HG02870 (cell line): ENCODE measurements around the gene PERP.
"Not testable (repeated sequence)": the region's sequence is repeated elsewhere in the genome, so short reads cannot be mapped to it uniquely, and the experiment has no call there.

Source experiments
- ATAC-seq: cut with Tn5 transposase; IDR thresholded peaks from one replicate; pipeline ENCODE4 v1.9.1; 2021; ENCODE audit warnings: mild to moderate bottlenecking, moderate library complexity; ENCODE audit not compliant: unreplicated experiment

PERP gene

DNA sequence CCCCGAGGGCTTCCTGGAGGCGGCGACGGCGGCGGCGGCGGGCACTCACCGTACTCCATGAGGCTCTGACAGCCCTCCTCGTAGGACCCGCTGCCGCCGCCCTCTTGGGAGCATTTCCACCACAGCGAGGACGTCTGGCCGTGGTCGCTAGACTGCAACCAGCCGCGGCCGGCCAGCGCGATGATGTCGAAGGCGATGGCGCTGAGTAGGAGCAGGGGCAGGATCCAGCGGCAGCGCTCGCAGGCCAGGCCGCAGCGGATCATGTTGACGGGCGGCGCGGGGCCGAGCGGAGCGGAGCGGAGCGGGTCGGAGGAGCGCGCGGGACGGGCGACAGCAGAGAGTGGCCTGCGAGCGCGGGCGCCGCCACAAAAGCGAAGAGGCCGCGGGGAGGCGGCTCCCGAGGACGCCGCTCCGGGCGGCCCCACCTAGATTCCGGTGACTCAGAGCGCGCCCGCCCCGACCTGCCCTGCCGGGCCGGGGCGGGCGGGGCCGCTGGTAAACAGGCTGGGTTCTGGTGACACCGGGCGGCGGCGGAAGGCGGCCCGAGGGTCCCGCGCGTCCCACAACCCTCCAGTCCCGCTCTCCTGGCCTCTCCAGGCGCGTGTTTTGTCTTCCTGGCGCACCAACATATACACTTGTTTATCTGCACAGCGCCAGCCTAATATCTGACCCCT lies at the start of gene PERP:
TSS of gene PERP (minus strand) at position 342 of the 674 bp plus-strand sequence. CDS start at position 263, 79 bp downstream.
- peak; percentile 64 for ATAC-seq

DNA sequence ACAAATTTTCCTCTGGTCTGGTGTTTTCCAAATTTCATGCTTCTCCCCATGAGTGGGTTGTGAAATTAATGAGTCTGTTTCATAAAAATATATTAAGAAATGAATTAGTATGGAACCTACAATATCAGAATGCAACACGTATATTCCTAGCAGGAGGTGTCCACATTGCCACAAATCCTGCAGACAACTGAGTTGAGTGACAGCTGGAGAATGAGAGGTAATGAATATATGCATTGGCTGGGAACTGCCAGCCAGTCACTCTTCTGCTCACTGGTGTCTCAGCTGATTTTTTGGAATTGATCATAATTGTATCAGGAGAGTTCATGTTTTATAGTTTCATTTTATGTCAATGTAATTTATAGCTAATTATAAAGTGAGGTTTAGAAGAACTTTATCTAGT lies 48.2 kb upstream of the PERP start:
- ATAC-seq = no peak

DNA sequence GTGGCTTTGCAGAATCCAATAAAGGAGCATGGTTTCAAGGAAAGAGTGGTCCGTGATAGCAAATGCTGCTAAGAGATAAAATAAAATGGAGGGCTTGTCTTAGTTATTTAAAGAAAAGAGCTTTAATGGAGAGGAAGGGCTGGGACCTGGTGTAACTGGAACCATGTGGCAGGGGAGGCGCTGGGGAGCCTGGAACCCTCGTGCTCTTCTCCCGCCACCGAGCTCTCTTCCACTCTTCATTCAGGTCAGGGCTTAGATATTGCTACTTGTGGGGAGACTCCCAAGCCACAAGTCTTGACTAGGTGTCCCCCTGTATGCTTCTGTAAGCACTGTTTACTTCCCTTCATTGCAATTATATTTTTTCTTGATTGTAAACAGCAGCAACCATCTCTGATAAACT lies 39.3 kb upstream of the PERP start:
- ATAC-seq = no peak

DNA sequence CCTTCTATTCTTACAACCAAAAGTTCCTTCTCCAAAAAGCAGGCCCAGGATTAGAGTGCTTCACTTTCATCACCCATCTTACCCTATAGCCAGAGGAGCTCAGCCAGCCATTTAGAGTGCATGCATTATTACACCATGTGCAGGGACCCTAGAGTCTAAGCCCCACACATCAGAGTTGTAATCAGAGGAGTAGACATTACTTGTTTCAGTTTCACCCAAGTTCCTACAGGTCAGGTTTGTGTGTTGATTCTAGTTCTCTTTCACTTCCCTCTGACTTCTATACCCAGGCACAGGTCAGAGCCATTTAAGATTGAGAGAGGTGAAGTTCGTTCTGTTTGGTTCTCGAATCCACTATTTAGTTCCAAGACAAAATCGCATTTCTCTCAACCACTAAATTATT lies 38.2 kb upstream of the PERP start:
- no peak for ATAC-seq

DNA sequence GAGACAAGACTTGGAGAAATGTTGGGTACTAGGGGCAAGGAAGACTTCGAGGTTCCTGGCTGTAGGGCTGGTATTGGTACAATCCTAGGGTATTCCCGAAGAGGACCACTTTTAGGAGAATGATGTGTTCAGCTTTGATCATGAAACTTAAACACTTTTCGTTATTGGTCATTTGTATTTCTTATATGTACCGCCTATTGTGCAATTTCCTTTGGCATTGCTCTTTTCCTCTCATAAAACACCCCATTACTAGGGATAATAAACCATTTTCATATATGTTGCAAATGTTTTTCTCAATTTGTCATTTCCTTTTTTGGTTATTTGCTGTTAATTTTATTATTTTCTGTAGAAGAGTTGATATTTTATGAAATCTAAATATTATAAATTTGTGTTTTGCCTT lies 35.6 kb upstream of the PERP start:
- no peak for ATAC-seq

DNA sequence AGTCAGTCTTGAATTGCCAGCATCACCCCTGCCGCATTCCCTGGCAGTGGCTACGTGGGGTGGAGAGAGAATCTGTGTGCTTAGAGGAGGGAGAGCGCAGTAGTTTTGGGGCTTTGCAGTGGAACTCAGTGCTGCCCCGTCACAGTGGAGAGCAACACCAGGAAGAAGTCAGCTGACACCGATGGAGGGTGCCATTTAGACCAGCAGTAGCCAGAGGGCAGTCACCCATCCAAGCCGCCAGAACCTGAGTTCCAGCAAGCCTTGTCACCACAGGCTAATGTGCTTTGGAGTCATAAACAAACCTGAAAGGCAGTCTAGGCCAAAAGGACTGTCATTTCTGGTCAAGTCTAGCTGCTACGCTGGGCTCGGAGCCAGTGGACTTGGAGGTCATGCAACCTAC lies 22.0 kb upstream of the PERP start:
- no peak for ATAC-seq

DNA sequence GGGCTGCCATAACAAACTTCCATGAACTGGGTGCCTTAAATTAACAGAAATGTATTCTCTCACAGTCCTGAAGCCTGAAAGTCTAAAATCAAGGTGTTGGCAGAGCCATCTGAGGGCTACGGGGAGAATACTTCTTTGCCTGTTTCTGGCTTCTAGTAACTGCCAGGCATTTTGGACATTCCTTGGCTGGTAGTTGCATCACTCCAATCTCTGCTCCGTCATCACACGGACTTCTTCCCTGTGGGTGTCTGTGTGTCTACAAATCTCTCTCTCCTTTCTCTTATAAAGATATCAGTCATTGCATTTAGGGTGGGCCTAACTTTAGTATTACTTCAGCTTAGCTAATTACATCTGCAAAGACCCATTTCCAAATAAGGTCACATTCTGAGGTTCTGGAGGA lies 20.9 kb upstream of the PERP start:
- no peak for ATAC-seq

DNA sequence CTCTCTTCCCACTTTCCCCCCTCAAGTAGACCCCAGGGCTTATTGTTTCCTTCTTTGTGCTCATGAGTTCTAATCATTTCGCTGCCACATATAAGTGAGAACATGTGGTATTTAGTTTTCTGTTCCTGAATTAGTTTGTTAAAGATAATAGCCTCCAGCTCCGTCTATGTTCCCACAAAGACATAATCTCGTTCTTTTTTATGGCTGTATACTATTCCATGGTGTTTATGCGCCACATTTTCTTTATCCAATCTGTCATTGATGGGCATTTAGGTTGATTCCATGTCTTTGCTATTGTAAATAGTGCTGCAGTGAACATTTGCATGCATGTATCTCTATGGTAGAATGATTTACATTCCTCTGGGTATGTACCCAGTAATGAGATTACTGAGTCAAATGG lies 16.9 kb upstream of the PERP start:
- ATAC-seq = no peak

DNA sequence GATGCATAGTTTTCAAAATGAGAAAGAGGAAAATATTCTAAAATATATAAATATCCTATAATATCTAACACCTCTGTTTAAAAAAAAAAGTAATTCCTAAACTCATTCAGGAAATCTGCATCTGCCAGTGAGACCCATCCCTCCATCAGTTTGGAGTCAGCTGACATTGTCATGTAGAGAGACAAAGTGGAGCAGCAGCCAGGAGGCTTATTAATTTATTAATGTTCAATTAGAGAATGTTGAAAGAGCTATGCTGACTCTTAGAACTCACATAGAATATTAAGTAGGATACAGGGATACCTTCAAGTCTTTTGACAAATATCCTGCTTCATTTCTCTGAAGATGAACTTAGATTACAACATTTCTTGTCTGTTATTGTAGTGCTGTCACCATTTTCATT lies 12.8 kb upstream of the PERP start:
- no peak for ATAC-seq

DNA sequence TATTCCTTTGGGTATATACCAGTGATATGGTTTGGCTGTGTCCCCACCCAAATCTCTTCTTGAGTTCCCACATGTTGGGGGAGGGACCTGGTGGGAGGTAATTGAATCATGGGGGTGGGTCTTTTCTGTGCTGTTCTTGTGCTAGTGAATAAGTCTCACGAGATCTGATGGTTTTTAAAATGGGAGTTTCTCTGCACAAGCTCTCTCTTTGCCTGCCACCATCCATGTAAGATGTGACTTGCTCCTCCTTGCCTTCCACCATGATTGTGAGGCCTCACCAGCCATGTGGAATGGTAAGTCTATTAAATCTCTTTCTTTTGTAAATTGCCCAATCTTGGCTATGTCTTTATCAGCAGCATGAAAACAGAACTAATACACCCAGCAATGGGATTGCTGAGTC lies 12.0 kb upstream of the PERP start:
- ATAC-seq = not testable (repeated sequence)

DNA sequence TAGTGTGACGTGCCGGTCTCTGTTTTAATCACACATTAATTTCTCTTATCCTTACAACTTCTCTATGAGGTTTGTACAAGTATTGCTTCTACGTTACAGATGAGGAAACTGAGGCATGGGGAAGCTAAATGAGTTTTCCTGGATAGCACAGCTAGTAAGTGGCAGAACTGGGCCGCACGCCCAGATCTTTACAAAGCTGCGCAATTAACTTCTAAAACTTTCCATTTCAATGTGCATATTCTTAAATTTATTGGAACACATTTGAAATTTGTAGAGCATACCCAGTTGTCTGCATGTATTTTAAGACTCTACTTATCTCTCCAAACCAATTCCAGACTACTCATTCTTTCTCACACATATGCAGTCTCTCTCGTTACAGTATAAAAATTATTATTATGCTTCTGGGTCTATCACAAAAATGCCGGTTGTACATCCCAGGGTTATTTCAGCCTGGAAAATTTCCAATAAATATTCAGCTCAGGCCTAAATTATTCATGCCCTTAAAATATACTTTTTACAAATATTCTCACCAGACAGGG lies 10.2 kb upstream of the PERP start:
- no peak for ATAC-seq

DNA sequence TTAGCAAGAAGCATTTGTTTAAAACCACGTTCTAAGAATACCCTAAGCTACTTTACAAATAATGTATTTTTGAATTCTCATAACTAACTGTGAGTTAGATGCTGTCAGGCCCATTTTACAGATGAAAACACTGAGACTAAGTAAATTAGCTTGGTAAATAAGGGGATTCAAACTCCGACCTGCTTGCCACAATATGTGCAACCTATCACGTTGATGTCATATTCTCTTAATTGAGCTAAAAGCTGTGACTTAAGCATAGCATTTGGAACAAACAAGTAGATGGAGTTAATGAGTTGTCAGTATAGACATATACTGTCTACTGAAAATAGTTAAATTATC lies 9.4 kb upstream of the PERP start:
- no peak for ATAC-seq

DNA sequence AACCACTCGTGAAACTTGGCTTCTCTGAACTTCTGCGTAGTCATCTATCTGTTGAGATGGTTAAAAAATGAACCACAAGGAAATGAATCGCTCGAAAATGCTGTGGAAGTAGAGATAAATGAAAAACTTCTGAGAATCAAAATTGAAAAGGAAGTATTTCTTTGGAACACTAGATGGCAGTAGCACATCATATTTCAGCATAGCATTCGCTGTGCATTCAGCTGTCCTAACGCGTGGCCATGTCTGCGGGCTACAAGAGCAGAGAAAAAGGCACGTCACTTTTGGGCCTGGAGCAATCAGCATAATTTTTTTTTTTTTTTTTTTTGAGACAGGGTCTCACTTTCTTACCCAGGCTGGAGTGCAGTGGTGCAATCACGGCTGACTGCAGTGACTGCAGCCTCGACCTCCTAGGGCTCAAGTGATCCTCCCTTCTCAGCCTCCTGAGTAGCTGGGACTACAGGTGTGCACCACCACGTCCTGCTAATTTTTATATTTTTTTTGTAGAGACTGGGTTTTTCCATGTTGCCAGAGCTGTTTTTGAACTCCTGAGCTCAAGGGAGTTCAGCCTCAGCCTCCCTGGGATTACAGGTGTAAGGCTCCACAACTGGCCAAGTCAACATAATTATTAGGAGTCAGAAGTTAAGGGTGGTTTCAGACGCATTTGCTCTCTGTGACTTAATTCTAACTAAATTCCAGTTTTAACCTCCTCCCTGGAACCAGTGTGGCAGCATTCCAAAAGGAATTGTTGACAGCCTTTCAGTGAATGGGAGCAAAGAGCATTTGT lies 8.8 kb upstream of the PERP start:
- peak; percentile 62 for ATAC-seq

DNA sequence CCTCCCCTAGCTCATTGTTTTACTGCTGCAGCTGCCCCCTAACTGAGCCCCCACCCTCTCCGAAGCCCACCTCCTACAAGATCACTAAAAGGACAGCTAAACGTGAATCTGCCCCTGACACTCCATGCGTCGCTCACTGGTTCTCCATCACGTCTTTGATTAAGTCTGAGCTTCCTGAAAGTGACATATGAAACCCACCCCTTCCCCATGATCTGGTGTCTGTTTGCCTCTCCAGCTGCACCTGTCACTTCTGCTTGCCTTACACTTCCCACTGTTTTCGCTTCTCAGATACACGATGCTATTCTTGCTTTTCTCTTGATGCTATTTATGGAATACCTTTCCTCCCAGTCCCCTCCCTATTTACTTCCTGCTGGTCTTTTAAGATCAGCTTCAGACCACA lies 8.0 kb upstream of the PERP start:
- ATAC-seq = no peak

DNA sequence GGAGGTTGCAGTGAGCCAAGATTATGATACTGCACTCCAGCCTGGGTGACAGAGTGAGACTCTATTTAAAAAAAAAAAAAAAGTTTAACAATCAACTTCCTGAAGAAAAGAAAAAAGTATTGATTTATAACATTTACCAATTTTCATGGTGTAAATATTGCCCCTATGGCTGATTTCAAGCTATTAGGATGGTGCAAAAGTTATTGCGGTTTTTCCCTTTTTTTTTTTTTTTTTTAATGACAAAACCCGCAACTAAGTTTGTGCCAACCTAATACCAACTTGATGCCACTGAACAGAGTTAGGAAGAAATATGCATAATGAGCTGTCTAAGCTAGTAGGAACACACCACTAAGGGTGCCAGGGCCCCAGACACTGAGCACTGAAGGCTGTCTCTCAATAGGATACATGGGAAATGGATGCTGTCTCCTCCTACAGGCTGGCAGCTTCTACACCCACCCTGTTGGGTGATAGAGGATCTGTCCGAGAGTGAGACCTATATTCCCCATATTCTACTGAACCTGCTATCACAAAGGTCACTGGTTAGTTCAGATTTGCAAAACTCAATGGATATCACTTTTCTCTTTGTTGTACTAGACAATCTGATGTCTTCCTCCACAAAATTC lies 6.5 kb upstream of the PERP start:
- ATAC-seq = no peak

DNA sequence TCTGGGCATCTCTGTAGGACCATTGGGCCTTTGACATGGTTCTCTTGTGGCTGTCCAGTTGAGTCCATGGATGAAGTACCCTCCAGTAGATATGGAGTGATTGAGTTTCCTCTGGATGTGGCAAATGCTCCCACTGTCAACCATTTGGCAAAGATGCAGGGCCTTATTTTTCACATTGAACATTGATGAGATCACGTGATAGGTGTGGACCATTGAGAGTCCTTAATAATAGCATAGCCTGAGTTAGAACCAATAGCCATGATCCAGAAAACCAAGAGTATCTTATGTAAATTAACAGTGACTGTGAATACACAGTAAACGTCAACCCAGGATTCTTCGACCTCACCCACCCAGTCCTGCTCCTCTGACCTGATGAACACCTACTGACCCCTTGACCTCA lies 3.0 kb upstream of the PERP start:
- ATAC-seq = no peak

DNA sequence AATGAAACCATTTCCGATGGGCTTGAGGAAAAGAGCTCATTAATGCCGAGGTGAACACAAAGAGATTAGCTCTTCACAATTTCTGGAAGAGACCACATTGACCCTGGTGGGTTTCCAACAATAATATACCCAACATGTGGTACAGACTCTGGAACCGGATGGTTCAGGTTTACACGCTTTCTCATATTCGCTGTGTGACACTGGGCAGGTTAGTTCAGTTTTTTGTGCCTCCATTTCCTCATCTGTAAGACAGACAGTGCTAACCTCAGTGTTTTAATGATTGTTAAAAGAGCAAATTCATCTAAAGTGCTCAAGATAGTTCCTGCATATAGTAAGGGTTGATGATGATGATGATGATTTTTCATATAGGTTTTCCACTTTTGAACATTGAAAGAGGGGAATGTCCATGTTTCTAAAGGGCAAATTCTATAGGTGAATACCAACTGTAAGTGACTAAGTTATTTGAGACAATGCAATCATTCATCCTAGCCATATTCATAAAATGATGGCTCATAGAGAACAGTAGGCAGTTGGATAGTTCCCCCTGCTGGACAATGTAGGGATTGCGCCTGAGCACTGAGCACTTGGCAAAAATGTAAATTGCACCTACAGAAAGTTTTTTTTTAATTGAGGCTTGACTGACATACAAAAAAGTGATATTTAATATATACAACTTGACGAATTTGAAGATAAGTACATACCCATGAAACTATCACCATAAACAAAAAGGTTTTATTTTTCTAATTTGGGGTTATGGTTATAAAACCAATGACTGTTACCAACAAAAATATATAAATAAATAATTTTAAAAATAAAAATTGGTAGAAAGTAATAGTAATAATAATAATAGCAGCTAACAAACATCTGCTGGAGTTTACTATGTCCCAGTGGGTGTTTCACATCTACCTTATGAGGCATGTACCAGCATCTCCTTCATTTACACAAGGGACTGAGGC lies 2.1 kb upstream of the PERP start:
- ATAC-seq = peak; percentile 42

DNA sequence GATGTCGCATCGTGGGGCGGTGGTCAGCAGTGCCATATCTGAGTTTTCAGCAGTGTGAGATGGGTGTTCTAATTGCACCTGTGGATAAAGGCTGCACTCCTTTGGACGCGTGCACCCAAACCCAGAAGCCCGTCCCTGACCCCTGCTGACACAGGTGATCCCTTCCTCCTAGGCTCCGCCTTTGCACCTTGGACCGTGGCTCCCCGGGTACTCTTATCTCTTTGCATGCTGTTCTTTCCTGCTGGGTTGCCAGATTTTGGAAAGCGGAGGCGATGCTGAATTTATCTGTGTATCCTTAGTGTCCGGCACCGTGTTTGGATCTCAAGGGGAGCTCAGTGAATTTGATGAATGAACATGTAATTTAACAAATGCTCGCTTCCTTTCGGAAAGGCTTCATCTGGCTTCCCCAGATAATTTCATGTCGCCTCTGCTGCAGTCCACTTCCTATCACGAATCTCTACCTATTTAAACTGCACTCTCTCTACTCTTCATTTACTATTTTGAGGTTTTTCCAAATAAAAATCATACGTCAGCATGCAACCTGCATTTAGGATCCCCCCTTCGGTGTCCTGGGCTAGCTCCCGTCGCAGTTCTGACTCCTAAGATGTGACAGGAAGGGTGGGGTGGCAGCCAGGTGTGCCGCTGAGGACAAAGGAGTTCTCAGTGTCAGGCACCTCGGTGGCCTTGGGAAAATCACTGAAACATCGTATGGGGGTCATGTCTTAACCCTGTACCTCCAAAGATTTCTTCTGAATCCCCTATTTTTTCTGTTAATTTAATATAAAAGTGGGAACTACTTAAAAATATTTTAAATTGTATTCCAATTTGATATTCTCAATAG lies 753 bp upstream of the PERP start:
- ATAC-seq = peak; percentile 26

DNA sequence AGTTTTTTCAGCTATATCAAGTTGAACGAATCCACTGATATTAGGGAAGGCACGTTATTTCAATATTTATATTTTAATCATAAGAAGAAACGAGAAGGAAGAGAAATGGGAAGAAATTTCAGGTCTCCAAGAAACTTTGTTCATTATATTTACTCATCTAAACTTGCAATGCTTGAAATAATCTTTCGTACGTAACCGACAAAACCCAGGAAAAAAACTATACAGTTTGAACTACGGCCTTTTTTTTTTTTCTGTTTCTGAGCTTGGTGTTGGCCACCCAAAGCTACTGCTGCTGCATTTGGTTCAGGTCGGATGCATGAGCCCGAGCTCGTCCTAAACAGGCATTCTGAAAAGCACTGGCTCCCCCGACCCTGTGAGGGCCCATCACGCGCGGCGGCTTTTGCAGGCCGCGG lies 548 bp downstream of the PERP start:
- ATAC-seq = no peak
